Superior temporal gyrus (tissue), 1 donor: ENCODE data around the gene STXBP3.

ENCODE experiments used
- DNase-seq: peaks from one replicate; pipeline ENCODE4 v3.0.0-alpha.2; 2016; ENCODE audit errors: extremely low spot score

The STXBP3 gene

GRCh38 chr1:108803548-108803947 is 57.1 kb downstream of the STXBP3 start:
- no peak for DNase-seq

- DNase-seq: no peak
Measured at GRCh38 chr1:108808438-108808837, 62.0 kb downstream of the STXBP3 start.

- no peak for DNase-seq
Measured at GRCh38 chr1:108811611-108812010, 65.1 kb downstream of the STXBP3 start.

- DNase-seq: no peak
Measured at GRCh38 chr1:108813326-108813725, 66.9 kb downstream of the STXBP3 start.

- peak; percentile 73 for DNase-seq
Measured at GRCh38 chr1:108814343-108815125, 68.1 kb downstream of the STXBP3 start.

- DNase-seq: peak; percentile 72
Measured at GRCh38 chr1:108815566-108815965, 69.1 kb downstream of the STXBP3 start.

- peak; percentile 97 for DNase-seq
Measured at GRCh38 chr1:108816049-108816893, 69.8 kb downstream of the STXBP3 start.

- no peak for DNase-seq
Measured at GRCh38 chr1:108817016-108817415, 70.5 kb downstream of the STXBP3 start.

GRCh38 chr1:108817811-108818210 is 71.3 kb downstream of the STXBP3 start:
- DNase-seq: no peak

GRCh38 chr1:108819878-108820277 is 73.4 kb downstream of the STXBP3 start:
- DNase-seq: no peak

- DNase-seq: no peak
Measured at GRCh38 chr1:108823632-108824031, 77.2 kb downstream of the STXBP3 start.

GRCh38 chr1:108824051-108824450 is 77.6 kb downstream of the STXBP3 start:
- DNase-seq: no peak

GRCh38 chr1:108826081-108826635 is 79.7 kb downstream of the STXBP3 start:
- no peak for DNase-seq

GRCh38 chr1:108828074-108828961 is 81.8 kb downstream of the STXBP3 start:
- DNase-seq: peak; percentile 94

GRCh38 chr1:108829498-108829916 is 83.0 kb downstream of the STXBP3 start:
- no peak for DNase-seq

GRCh38 chr1:108830119-108831008 is 83.9 kb downstream of the STXBP3 start:
- peak; percentile 68 for DNase-seq

GRCh38 chr1:108831225-108831624 is 84.8 kb downstream of the STXBP3 start:
- no peak for DNase-seq

- no peak for DNase-seq
Measured at GRCh38 chr1:108832929-108833328, 86.5 kb downstream of the STXBP3 start.

- DNase-seq: no peak
Measured at GRCh38 chr1:108841703-108842102, 95.2 kb downstream of the STXBP3 start.

GRCh38 chr1:108842525-108843181 is 96.2 kb downstream of the STXBP3 start:
- DNase-seq: no peak
